Heart left ventricle (tissue), 16 donors: ENCODE measurements around the gene NCEH1. TPM values are rescaled to one million over a fixed set of nuclear protein-coding genes. Genes with fewer than 3 reads are reported as not detected.
"Not testable (repeated sequence)": the region's sequence is repeated elsewhere in the genome, so short reads cannot be mapped to it uniquely, and the experiment has no call there.

Experiments
- ATAC-seq, 4 donors: fragments of 200-7000 bp; cut with Tn5 transposase; one replicate each; pipeline ENCODE4 v1.9.1; 2020 to 2022; ENCODE audit warnings: moderate library complexity in 4 of 4, mild to moderate bottlenecking in 3 of 4, moderate number of reproducible peaks in 1 of 4
- DNase-seq, 5 donors: peaks; one replicate each; pipeline ENCODE4 v3.0.0-alpha.2; 2020
- H3K27ac ChIP-seq, 12 donors: fragments of 200-600 bp; sonication (generic) in 4 of 12; one replicate each; pipeline versions ENCODE4 v1.5.0 to v1.8.0; 2016 to 2022; ENCODE audit warnings: mild to moderate bottlenecking in 2 of 12
- H3K27me3 ChIP-seq, 9 donors: fragments of 200-600 bp; sonication (generic) in 2 of 9; one replicate each; pipeline versions ENCODE4 v1.5.1 to v1.8.0; 2016 to 2022; ENCODE audit warnings: mild to moderate bottlenecking in 3 of 9
- H3K36me3 ChIP-seq, 9 donors: fragments of 200-600 bp; sonication (generic) in 2 of 9; one replicate each; pipeline versions ENCODE4 v1.5.0 to v1.8.0; 2018 to 2022; ENCODE audit warnings: mild to moderate bottlenecking in 2 of 9
- H3K4me1 ChIP-seq, 12 donors: fragments of 200-600 bp; sonication (generic) in 4 of 12; one replicate each; pipeline versions ENCODE4 v1.5.0 to v1.8.0; 2016 to 2022; ENCODE audit warnings: mild to moderate bottlenecking in 3 of 12
- H3K4me3 ChIP-seq, 12 donors: fragments of 200-600 bp; sonication (generic) in 4 of 12; one replicate each; pipeline versions ENCODE4 v1.5.0 to v1.8.0; 2017 to 2022; ENCODE audit warnings: mild to moderate bottlenecking in 9 of 12, moderate library complexity in 4 of 12
- H3K9me3 ChIP-seq, 12 donors: fragments of 200-600 bp; sonication (generic) in 4 of 12; one replicate each; pipeline versions ENCODE4 v1.5.0 to v1.8.0; 2016 to 2022; ENCODE audit warnings: mild to moderate bottlenecking in 1 of 12
- POLR2A ChIP-seq, 2 donors: fragments of 450-650 bp; IDR thresholded peaks; one replicate each; pipeline ENCODE4 v1.6.1; 2017; ENCODE audit warnings: antibody characterized with exemption in 2 of 2, mild to moderate bottlenecking in 2 of 2, moderate library complexity in 2 of 2
- WGBS, 4 donors: extraction: QIAGEN DNeasy Blood & Tissue Kit in 2 of 4; methylation state at CpG; one replicate each; pipeline versions ENCODE4 v1.1.5 to v1.1.7; 2013 to 2018; 5-methylcytosine and 5-hydroxymethylcytosine counted together
- intact Hi-C, 10 donors: fragments of 100-400 bp; cut with DNase I; formaldehyde crosslinking; loops; one replicate each; pipeline versions ENCODE4 v1.11.1 to v1.14.2; 2022
- polyA plus RNA-seq, 2 donors: library from polyadenylated mRNA; stranded (reverse); fragments of 200-250 nt; gene quantifications; one replicate each; pipeline ENCODE4 v1.2.3, GENCODE V29; 2013
- total RNA-seq, 9 donors: library from RNA; depleted of rRNA in 2 of 9; stranded (reverse); fragments of >200 nt in 2 of 9; fragmentation: NEBNext Ultra II Directional in 3 of 9; extraction: Animal tissue kit (Norgen Biotek cat#: 25700) in 3 of 9; gene quantifications; one replicate each; pipeline versions ENCODE4 v1.1.0 to v1.2.4, GENCODE V29; 2016 to 2023
- TF ChIP-seq, protein P1 (sequence below), 12 donors: fragments of 200-600 bp; sonication (generic) in 4 of 12; IDR thresholded peaks; one replicate each; pipeline versions ENCODE4 v1.5.0 to v1.8.0; 2018 to 2022; ENCODE audit warnings: antibody characterized with exemption in 12 of 12, mild to moderate bottlenecking in 5 of 12
- donor health status: ischemic (EF 13 %, LVEDD 7.1; RV severe dilation, severe dysfunction).
- donor health status: healthy with polysubstance abuse.
- donor health status: DM: no; HTN: yes; CAD: no.
- donor health status: DM: no; HTN: no; CAD: no.
- donor health status: ischemic (EF 25% LVEDD 6.9; RV normal size, moderate dysfunction).
- donor health status: ischemic (EF 25% LVEDD 5.7; RV mildly dilated, moderate dysfunction).
- donor health status: healthy.
- donor health status: DM: yes; HTN: yes; CAD: no.
- donor health status: ischemic (EF 35%, LVEDD 5.7; RV mildly dilated, moderate dysfunction).
- donor health status: nonischemic (EF 11% LVEDD 7.7; RV severe dilation, severe dysfunction).
- donor health status: DM: yes; HTN: yes; CAD: no.
- donor health status: PGD.
- donor health status: ischemic (EF 29% LVEDD 5.4; RV normal size, mild dysfunction).
- donor health status: nonischemic (EF 23%, LVEDD 6.1; RV moderate dilation, normal function).

Gene NCEH1
- total and polyA plus RNA-seq, 11 donors, result 10.9 to 72.7 (median 50.1) TPM

DNA sequence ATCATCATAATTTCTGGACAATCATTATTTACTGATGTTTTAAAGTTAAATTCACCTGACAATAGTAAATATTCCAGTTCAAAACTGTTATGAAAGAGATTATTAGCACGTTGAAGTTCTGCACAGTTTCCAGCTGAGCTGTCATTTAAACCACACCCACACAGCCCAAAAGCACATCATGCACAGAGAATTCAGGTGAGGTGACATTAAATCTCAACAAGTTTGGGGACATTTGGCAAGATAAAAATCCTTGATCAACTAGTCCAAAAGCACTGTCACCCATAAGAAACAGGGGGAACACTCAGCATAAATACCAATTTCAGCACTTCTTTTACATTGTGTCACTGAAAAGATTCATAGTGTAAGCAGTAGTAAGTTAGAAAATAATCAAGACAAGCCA is 6.9 kb downstream of the NCEH1 start:
- H3K36me3 ChIP-seq, result no peaks in the 10 kb centered on the region
- no peak for TF ChIP-seq POLR2A (IDR thresholded peaks at IDR 0.05)
- TF ChIP-seq, protein P1, sequence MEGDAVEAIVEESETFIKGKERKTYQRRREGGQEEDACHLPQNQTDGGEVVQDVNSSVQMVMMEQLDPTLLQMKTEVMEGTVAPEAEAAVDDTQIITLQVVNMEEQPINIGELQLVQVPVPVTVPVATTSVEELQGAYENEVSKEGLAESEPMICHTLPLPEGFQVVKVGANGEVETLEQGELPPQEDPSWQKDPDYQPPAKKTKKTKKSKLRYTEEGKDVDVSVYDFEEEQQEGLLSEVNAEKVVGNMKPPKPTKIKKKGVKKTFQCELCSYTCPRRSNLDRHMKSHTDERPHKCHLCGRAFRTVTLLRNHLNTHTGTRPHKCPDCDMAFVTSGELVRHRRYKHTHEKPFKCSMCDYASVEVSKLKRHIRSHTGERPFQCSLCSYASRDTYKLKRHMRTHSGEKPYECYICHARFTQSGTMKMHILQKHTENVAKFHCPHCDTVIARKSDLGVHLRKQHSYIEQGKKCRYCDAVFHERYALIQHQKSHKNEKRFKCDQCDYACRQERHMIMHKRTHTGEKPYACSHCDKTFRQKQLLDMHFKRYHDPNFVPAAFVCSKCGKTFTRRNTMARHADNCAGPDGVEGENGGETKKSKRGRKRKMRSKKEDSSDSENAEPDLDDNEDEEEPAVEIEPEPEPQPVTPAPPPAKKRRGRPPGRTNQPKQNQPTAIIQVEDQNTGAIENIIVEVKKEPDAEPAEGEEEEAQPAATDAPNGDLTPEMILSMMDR (IDR thresholded peaks at IDR 0.05), result no peak
- H3K4me1 ChIP-seq, result peaks cover 0 to 58% (median 27%) of the 10 kb centered on the region in 12 donors
- ATAC-seq (no peak), DNase-seq (no peak)
- H3K27me3 ChIP-seq, result no peaks in the 10 kb centered on the region
- H3K27ac ChIP-seq, result peak overlapping the region in 2 of 12 donors; percentile 4 to 39
- intact Hi-C loops, result no loop called here
- no peaks in the 10 kb centered on the region for H3K9me3 ChIP-seq
- H3K4me3 ChIP-seq, result no peak overlapping the region
- 15 to 29% (median 20%) methylated on average over 1 of the region's 1 CpG for WGBS, 4 donors

DNA sequence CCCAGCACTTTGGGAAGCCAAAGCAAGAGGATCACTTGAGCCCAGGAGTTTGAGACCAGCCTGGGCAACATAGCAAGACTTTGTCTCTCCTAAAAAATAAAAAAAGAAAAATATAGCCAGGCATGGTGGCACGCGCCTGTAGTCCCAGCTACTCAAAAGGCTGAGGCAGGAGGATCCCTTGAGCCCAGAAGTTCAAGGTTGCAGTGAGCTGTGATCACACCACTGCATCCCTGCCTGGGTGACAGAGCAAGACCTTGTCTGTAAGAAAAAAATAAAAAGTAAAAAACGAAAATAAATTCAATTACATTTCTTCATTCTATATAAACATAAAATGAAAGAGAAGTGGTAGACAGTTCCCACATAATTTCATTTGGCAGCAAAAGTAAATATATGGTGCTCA is 8.1 kb downstream of the NCEH1 start:
- H3K27ac ChIP-seq, result peak overlapping the region in 1 of 12 donors; percentile 5
- DNase-seq, H3K27me3 ChIP-seq, intact Hi-C loops, H3K36me3 ChIP-seq, ATAC-seq, H3K9me3 ChIP-seq, H3K4me3 ChIP-seq: not testable (repeated sequence)
- 83 to 91% (median 84%) methylated on average over 3 of the region's 3 CpGs for WGBS, 4 donors
- peaks cover 0 to 62% (median 28%) of the 10 kb centered on the region in 12 donors for H3K4me1 ChIP-seq

DNA sequence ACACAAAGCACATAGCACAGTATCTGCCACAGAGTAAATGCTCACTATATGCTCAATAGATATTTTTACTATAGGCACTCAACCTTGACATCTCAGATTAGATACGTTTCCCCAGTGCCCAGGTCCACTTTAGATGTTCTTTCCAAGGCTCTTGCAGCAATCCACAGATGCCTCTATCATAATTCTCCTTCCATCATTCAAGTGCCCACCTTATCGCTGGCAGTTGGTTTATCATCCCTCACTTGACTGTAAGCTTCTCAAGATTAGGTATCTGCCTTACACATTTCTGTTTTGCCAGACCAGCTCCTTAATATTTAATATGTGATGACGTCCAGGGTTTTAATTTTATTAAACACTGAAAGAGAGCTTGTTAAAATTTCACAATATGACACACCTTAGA is 8.6 kb downstream of the NCEH1 start:
- peak overlapping the region in 1 of 12 donors; percentile 5 for H3K27ac ChIP-seq
- 52 to 69% (median 62%) methylated on average over 3 of the region's 3 CpGs for WGBS, 4 donors
- H3K36me3 ChIP-seq, result no peaks in the 10 kb centered on the region
- H3K4me3 ChIP-seq, result no peak overlapping the region
- ATAC-seq (no peak), DNase-seq (no peak)
- H3K27me3 ChIP-seq, result no peaks in the 10 kb centered on the region
- H3K4me1 ChIP-seq, result peaks cover 0 to 64% (median 30%) of the 10 kb centered on the region in 12 donors
- TF ChIP-seq, protein P1 (IDR thresholded peaks at IDR 0.05), result no peak
- TF ChIP-seq POLR2A (IDR thresholded peaks at IDR 0.05), result no peak
- intact Hi-C loops, result no loop called here
- H3K9me3 ChIP-seq, result no peaks in the 10 kb centered on the region

DNA sequence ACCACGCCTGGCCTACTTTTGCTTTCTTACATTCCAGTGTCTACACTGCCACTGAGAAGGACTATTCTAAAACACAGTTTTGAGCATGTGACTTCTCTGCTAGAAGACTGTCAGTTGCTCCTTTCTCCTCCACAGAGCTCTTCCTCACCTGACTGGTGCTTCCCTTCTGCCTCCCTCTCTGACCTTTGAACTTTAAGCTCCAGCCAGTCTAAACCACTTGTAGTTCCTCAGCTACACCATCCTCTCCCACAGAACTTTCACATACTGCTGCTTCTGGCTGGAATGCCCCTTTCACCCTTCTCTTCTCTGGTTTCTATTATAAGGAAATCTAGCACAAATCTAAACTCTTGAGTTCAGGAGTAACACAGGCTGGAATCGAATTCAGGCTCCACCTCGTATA is 9.1 kb downstream of the NCEH1 start:
- Histone ChIP-seq H3K9me3 (no peaks in the 10 kb centered on the region), H3K36me3 (no peaks in the 10 kb centered on the region), H3K27ac (peak overlapping the region in 1 of 12 donors; percentile 4), H3K27me3 (no peaks in the 10 kb centered on the region), H3K4me1 (peaks cover 0 to 68% (median 31%) of the 10 kb centered on the region in 12 donors), H3K4me3 (no peak overlapping the region)
- DNase-seq, result no peak
- 80 to 89% (median 81%) methylated on average over 3 of the region's 3 CpGs for WGBS, 4 donors
- ATAC-seq, result no peak
- intact Hi-C loops, result no loop called here
- TF ChIP-seq, protein P1 (IDR thresholded peaks at IDR 0.05), result no peak
- TF ChIP-seq POLR2A (IDR thresholded peaks at IDR 0.05), result no peak

DNA sequence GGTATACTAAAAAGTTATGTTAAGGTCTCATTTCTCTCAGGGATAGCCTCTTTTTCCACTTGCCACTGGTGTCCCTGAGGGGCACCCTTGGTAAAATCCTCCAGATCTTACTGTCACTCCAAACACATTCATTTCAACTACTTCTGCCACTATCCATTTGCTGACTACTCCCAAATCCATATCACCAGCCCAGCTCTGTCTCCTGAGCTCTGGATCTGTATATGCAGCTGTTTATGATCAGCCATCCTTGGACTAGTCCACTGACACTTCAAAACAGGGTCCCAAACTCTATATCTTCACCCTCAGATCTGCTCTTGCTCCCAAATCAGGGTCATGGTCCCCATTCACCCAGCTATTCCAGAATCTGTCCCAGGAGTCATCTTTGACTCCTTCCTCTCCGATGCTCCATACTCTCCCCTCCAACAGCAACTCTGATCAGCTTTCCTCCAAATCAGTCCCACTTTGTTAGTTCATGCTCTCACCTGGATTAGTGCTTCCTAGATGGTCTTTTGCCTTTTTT is 9.9 kb downstream of the NCEH1 start:
- DNase-seq (no peak), ATAC-seq (no peak)
- no peaks in the 10 kb centered on the region for H3K27me3 ChIP-seq
- WGBS, 4 donors, result 95 to 100% (median 99%) methylated on average over 1 of the region's 1 CpG
- H3K36me3 ChIP-seq, result no peaks in the 10 kb centered on the region
- intact Hi-C loops, result no loop called here
- H3K4me1 ChIP-seq, result peaks cover 0 to 70% (median 32%) of the 10 kb centered on the region in 12 donors
- H3K27ac ChIP-seq, result no peak overlapping the region
- H3K9me3 ChIP-seq, result no peaks in the 10 kb centered on the region
- no peak for TF ChIP-seq POLR2A (IDR thresholded peaks at IDR 0.05)
- TF ChIP-seq, protein P1 (IDR thresholded peaks at IDR 0.05), result no peak
- no peak overlapping the region for H3K4me3 ChIP-seq
